MCF 10A (cell line): ENCODE results near the gene SCAF8. TPM values are rescaled to one million over a fixed set of nuclear protein-coding genes. Genes with fewer than 3 reads are reported as not detected.

Experiments used
- BruUV-seq: library from RNA; stranded (reverse); fragments of 400-500 nt; replicated peaks from 2 replicates; lab custom pipeline; 2021; lab: Mats Ljungman, UMichigan
- CTCF ChIA-PET: fragments of 300-600 bp; sonication (Branson Sonifier 250); formaldehyde crosslinking; extraction: SDS; loops from one replicate; lab custom pipeline; 2021; ENCODE audit warnings: antibody characterized with exemption, inconsistent platforms; lab: Yijun Ruan, JAX
- POLR2A ChIA-PET: fragments of 300-600, 350-650 bp; sonication (Branson Sonifier 250); formaldehyde crosslinking; extraction: SDS; loops from one replicate; lab custom pipeline; 2020; ENCODE audit warnings: antibody characterized with exemption, inconsistent platforms; lab: Yijun Ruan, JAX
- DNase-seq: peaks from one replicate; pipeline ENCODE4 v3.0.0-alpha.2; 2018; ENCODE audit not compliant: unreplicated experiment
- H3K27ac Mint-ChIP-seq: one replicate; pipeline ENCODE4 v1.8.0; 2022; ENCODE audit warnings: mild to moderate bottlenecking, low read depth, mixed read lengths; ENCODE audit not compliant: unreplicated experiment
- H3K27me3 Mint-ChIP-seq: one replicate; pipeline ENCODE4 v1.8.0; 2022; ENCODE audit warnings: mixed read lengths; ENCODE audit not compliant: insufficient read depth, unreplicated experiment
- H3K36me3 Mint-ChIP-seq: one replicate; pipeline ENCODE4 v1.8.0; 2022; ENCODE audit warnings: mild to moderate bottlenecking, moderate library complexity, mixed read lengths; ENCODE audit not compliant: insufficient read depth, unreplicated experiment
- H3K4me1 Mint-ChIP-seq: one replicate; pipeline ENCODE4 v1.8.0; 2022; ENCODE audit warnings: mixed read lengths; ENCODE audit not compliant: insufficient read depth, unreplicated experiment
- H3K4me3 Mint-ChIP-seq: one replicate; pipeline ENCODE4 v1.8.0; 2022; ENCODE audit warnings: mild to moderate bottlenecking, moderate library complexity, mixed read lengths; ENCODE audit not compliant: unreplicated experiment
- H3K9me3 Mint-ChIP-seq: one replicate; pipeline ENCODE4 v1.8.0; 2022; ENCODE audit warnings: mixed read lengths; ENCODE audit not compliant: unreplicated experiment
- intact Hi-C: fragments of 100-400 bp; cut with micrococcal nuclease; formaldehyde crosslinking; loops from 2 replicates; pipeline ENCODE4 v1.14.1; 2022
- total RNA-seq: library from RNA; stranded (reverse); gene quantifications from 2 replicates; pipeline ENCODE4 v1.2.3, GENCODE V29; 2022
- TF ChIP-seq, protein P1 (sequence below): fragments of 200-600 bp; IDR thresholded peaks from one replicate; pipeline ENCODE4 v1.8.0; 2022; ENCODE audit warnings: antibody characterized with exemption, mild to moderate bottlenecking; ENCODE audit not compliant: unreplicated experiment

Gene SCAF8
- total RNA-seq, 1 experiment from 2014 or later, result 49.2 TPM

DNA sequence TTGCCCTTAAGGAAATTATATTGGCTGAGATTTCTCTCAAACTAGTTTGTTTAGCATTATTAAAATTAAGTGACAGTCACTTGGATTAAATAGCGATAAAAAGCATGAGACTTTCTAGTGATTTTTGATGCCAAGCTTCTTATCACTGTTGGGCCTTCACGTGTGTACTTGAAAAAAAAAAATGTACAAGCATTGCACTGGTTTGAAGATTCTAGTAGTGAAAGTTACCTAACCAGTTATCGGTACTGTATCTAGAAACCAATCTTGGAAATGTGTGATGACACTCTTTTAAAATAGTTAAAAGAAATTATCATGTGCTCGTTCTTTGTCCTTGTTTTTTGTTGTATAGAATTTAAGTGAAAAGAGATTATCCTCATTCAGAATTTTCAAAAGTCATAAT lies 102.1 kb downstream of the SCAF8 start:
- Mint-ChIP-seq H3K27ac (no peak overlapping the region), H3K4me1 (peaks cover 6% of the 10 kb centered on the region), H3K27me3 (no peaks in the 10 kb centered on the region), H3K9me3 (no peaks in the 10 kb centered on the region), H3K36me3 (peaks cover 56% of the 10 kb centered on the region), H3K4me3 (no peak overlapping the region)
- no TSS peak for BruUV-seq
- DNase-seq, result no peak
- intact Hi-C loops, result no loop called here
- ChIA-PET CTCF (no interaction called here), POLR2A (no interaction called here)
- TF ChIP-seq, protein P1, sequence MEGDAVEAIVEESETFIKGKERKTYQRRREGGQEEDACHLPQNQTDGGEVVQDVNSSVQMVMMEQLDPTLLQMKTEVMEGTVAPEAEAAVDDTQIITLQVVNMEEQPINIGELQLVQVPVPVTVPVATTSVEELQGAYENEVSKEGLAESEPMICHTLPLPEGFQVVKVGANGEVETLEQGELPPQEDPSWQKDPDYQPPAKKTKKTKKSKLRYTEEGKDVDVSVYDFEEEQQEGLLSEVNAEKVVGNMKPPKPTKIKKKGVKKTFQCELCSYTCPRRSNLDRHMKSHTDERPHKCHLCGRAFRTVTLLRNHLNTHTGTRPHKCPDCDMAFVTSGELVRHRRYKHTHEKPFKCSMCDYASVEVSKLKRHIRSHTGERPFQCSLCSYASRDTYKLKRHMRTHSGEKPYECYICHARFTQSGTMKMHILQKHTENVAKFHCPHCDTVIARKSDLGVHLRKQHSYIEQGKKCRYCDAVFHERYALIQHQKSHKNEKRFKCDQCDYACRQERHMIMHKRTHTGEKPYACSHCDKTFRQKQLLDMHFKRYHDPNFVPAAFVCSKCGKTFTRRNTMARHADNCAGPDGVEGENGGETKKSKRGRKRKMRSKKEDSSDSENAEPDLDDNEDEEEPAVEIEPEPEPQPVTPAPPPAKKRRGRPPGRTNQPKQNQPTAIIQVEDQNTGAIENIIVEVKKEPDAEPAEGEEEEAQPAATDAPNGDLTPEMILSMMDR, result no peak

DNA sequence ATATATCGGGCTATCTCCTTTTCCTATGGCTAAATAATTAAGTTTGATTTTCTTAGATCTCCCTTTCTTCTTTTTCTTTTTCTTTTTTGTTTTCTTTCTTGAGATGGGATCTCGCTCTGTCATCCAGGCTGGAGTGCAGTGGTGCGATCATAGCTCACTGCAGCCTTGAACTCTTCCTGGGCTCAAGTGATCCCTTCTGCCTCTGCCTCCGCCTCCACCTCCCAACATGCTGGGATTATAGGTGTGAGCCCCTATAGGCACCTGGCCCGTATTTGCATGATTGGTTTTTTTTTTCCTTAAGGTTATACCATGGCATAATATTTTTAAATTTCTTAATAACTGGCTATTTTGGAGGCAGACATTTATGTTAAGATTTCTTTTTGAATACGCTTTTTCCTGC lies 106.3 kb downstream of the SCAF8 start:
- H3K4me1 Mint-ChIP-seq, result peaks cover 6% of the 10 kb centered on the region
- CTCF ChIA-PET, result interaction anchor here (0.6 to 0.7 kb wide), 2 partner anchors 85 to 474 kb away, joined by 3 to 6 read pairs; no protein-coding TSS in a partner anchor
- no peak for DNase-seq
- H3K27ac Mint-ChIP-seq, result no peak overlapping the region
- no peaks in the 10 kb centered on the region for H3K9me3 Mint-ChIP-seq
- POLR2A ChIA-PET, result interaction anchor here (1.0 to 1.2 kb wide), 2 partner anchors 13 to 85 kb away, joined by 3 read pairs; no protein-coding TSS in a partner anchor
- no peaks in the 10 kb centered on the region for H3K27me3 Mint-ChIP-seq
- no TSS peak for BruUV-seq
- intact Hi-C loops, result no loop called here
- H3K4me3 Mint-ChIP-seq, result no peak overlapping the region
- TF ChIP-seq, protein P1, result no peak
- peaks cover 43% of the 10 kb centered on the region for H3K36me3 Mint-ChIP-seq

DNA sequence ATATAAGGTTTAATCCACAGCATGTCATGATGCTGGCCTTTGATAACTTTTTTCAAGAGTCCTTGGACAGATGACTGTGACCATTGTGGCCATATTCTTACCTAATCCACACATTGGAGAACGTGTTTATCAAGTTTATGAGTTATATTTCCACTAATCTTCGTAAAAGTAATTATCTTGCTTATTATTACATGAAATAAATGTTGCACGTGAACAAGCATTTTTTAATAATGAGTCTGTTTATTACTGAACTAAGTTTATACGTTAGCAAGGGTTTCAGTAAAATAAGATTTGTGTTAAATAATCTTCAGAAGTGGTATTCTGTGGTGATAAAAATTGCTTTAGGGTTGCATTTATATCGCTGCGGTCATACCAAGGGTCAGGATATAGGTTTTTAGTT lies 107.1 kb downstream of the SCAF8 start:
- ChIA-PET CTCF (no interaction called here), POLR2A (no interaction called here)
- TF ChIP-seq, protein P1, result no peak
- no TSS peak for BruUV-seq
- Mint-ChIP-seq H3K4me1 (peaks cover 6% of the 10 kb centered on the region), H3K36me3 (peaks cover 49% of the 10 kb centered on the region), H3K9me3 (no peaks in the 10 kb centered on the region), H3K27me3 (no peaks in the 10 kb centered on the region), H3K27ac (no peak overlapping the region), H3K4me3 (no peak overlapping the region)
- intact Hi-C loops, result no loop called here
- DNase-seq, result no peak

DNA sequence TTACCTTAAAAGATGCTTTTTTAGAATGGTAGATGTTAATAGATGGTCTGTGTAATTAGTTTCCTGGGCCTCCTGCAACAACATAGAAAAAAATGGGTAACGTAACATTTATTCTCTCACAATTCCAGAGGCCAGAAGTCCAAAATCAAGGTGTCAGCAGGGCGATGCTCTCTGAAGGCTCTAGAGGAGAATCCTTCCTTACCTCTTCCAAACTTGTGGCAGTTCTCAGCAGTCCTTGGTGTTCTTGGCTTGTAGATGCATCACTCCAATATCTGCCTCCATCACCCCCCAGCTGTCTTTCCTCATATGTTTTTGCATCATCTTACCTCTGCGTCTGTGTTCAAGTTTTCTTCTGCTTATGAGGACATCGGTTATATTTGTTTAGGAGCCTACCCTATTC lies 107.9 kb downstream of the SCAF8 start:
- Mint-ChIP-seq H3K27ac (no peak overlapping the region), H3K9me3 (no peaks in the 10 kb centered on the region), H3K4me1 (peaks cover 6% of the 10 kb centered on the region), H3K27me3 (no peaks in the 10 kb centered on the region), H3K36me3 (peaks cover 52% of the 10 kb centered on the region), H3K4me3 (no peak overlapping the region)
- DNase-seq, result no peak
- TF ChIP-seq, protein P1, result no peak
- intact Hi-C loops, result no loop called here
- ChIA-PET CTCF (interaction anchor here (1.1 kb wide), 1 partner anchor 35 kb away, joined by 3 read pairs; no protein-coding TSS in a partner anchor), POLR2A (no interaction called here)
- no TSS peak for BruUV-seq
